K562 (cell line): ENCODE data around the gene CNGB1. TPM values are rescaled to one million over a fixed set of nuclear protein-coding genes. Genes with fewer than 3 reads are reported as not detected.

Experiments
- ATAC-seq: fragments of 200-7000 bp; cut with Tn5 transposase; 3 replicates; pipeline ENCODE4 v1.9.1; 2020; ENCODE audit warnings: moderate library complexity
- BruUV-seq: library from RNA; stranded (reverse); fragments of 400-500 nt; replicated peaks from 2 replicates; lab custom pipeline; 2021; lab: Mats Ljungman, UMichigan
- CTCF ChIA-PET: fragments of 300-600 bp; formaldehyde crosslinking; extraction: SDS; loops from one replicate; lab custom pipeline; 2021; ENCODE audit warnings: low intra/inter-chr PET ratio; lab: Yijun Ruan, JAX
- POLR2A ChIA-PET: fragments of 300-600, 350-650 bp; sonication (Branson Sonifier 250); formaldehyde crosslinking; extraction: SDS; loops from one replicate; lab custom pipeline; 2021; ENCODE audit warnings: antibody characterized with exemption, inconsistent platforms; lab: Yijun Ruan, JAX
- DNase-seq, 4 experiments: peaks; one replicate each; pipeline versions ENCODE4 v3.0.0 to v3.0.0-alpha.2; 2011 to 2018; ENCODE audit warnings: low spot score in 3 of 4, mixed read lengths in 3 of 4; ENCODE audit errors: extremely low read depth in 1 of 4
- FAIRE-seq: peaks from 2 replicates; lab custom pipeline; 2011; peaks lifted over from hg19 to GRCh38; lab: Jason Lieb, UNC
- H2AFZ ChIP-seq: 2 replicates; pipeline ENCODE4 v1.6.0; 2011; ENCODE audit warnings: low read depth, low read length, control low read depth, inconsistent platforms
- H3K27ac ChIP-seq: fragments of 200-600 bp; 3 replicates; pipeline ENCODE4 v1.8.0; 2011; ENCODE audit warnings: low read depth, mild to moderate bottlenecking, control low read depth, inconsistent platforms, low read length, moderate library complexity, mixed read lengths; ENCODE audit errors: extremely low read depth
- H3K27me3 ChIP-seq, 2 experiments: fragments of 300-600 bp in 1 of 2; 2 replicates in 1 of 2; 3 replicates in 1 of 2; pipeline versions ENCODE4 v1.6.0 to v1.8.0; 2011; ENCODE audit warnings: inconsistent platforms in 2 of 2, low read length in 2 of 2, mild to moderate bottlenecking in 1 of 2, mixed read lengths in 1 of 2, moderate library complexity in 1 of 2; ENCODE audit not compliant: control insufficient read depth in 2 of 2, insufficient read depth in 2 of 2
- H3K36me3 ChIP-seq: fragments of 300-600 bp; 3 replicates; pipeline ENCODE4 v1.8.0; 2011; ENCODE audit warnings: mild to moderate bottlenecking, low read length, inconsistent platforms; ENCODE audit not compliant: control insufficient read depth, insufficient read depth
- H3K4me1 ChIP-seq, 2 experiments: fragments of 200-600 bp in 1 of 2; replicated peaks in 1 of 2; 2 replicates in 1 of 2; 3 replicates in 1 of 2; pipeline versions ENCODE4 v1.5.1 to v1.8.0; 2011; ENCODE audit warnings: inconsistent platforms in 2 of 2, low read length in 2 of 2, mild to moderate bottlenecking in 1 of 2, mixed read lengths in 1 of 2, moderate library complexity in 1 of 2; ENCODE audit not compliant: control insufficient read depth in 2 of 2, insufficient read depth in 2 of 2
- H3K4me2 ChIP-seq: 2 replicates; pipeline ENCODE4 v1.6.1; 2011; ENCODE audit warnings: low read length, control low read depth, inconsistent platforms, mixed read lengths; ENCODE audit not compliant: insufficient read depth
- H3K4me3 ChIP-seq: fragments of 200-600 bp; sonication (generic), shearing (Covaris generic); 2 replicates; pipeline ENCODE4 v1.5.1; 2016; ENCODE audit warnings: control low read depth, inconsistent platforms
- H3K79me2 ChIP-seq: fragments of 200-600 bp; 3 replicates; pipeline ENCODE4 v1.8.0; 2011; ENCODE audit warnings: low read length, inconsistent platforms; ENCODE audit not compliant: control insufficient read depth, insufficient read depth
- H3K9ac ChIP-seq, 2 experiments: 2 replicates each; pipeline versions ENCODE4 v1.6.0 to v1.6.1; 2011; ENCODE audit warnings: low read depth in 2 of 2, low read length in 2 of 2, control low read depth in 1 of 2, inconsistent platforms in 1 of 2, mild to moderate bottlenecking in 1 of 2, mixed read lengths in 1 of 2; ENCODE audit not compliant: insufficient read depth in 1 of 2
- H3K9me1 ChIP-seq: one replicate; pipeline ENCODE4 v1.6.0; 2011; ENCODE audit warnings: inconsistent platforms, mild to moderate bottlenecking, low read length, moderate library complexity; ENCODE audit not compliant: control insufficient read depth, insufficient read depth
- H3K9me3 ChIP-seq: replicated peaks from 2 replicates; pipeline ENCODE4 v1.5.1; 2011; ENCODE audit warnings: low read depth, low read length, inconsistent platforms; ENCODE audit not compliant: control insufficient read depth, insufficient read depth
- H4K20me1 ChIP-seq: replicated peaks from 2 replicates; pipeline ENCODE4 v1.6.1; 2011; ENCODE audit warnings: low read length, inconsistent platforms, mixed read lengths; ENCODE audit not compliant: control insufficient read depth, insufficient read depth
- HDAC3 ChIP-seq: fragments of 450-650 bp; IDR thresholded peaks from 2 replicates; pipeline ENCODE4 v1.6.1; 2018; ENCODE audit warnings: borderline replicate concordance, mild to moderate bottlenecking, moderate library complexity; ENCODE audit not compliant: partially characterized antibody
- L3MBTL2 ChIP-seq: fragments of 450-650 bp; IDR thresholded peaks from 2 replicates; pipeline ENCODE4 v1.6.1; 2016; ENCODE audit warnings: mild to moderate bottlenecking, moderate library complexity
- ZFP30 ChIP-seq: fragments of 250-450 bp; sonication (Bioruptor Pico); IDR thresholded peaks from 2 replicates; pipeline ENCODE4 v1.8.0; 2022; ENCODE audit warnings: moderate library complexity, mild to moderate bottlenecking, inconsistent platforms, borderline replicate concordance
- ZKSCAN1 ChIP-seq: fragments of 150-350 bp; IDR thresholded peaks from 2 replicates; pipeline ENCODE4 v1.6.1; 2016; ENCODE audit warnings: low read depth, low read length
- ZNF143 ChIP-seq: sonication (generic); formaldehyde crosslinking; IDR thresholded peaks from 2 replicates; pipeline ENCODE4 v1.9.0; 2022; ENCODE audit warnings: mild to moderate bottlenecking, missing genetic modification reagents
- WGBS: fragments of 100-300 bp; shearing (Covaris generic); methylation state at CpG from one replicate; pipeline ENCODE4 v1.1.6; 2016; ENCODE audit warnings: low coverage, mixed read lengths; ENCODE audit not compliant: insufficient coverage; ENCODE audit errors: missing lambda C conversion rate; 5-methylcytosine and 5-hydroxymethylcytosine counted together
- in situ Hi-C: fragments of 300-500 bp; cut with MboI; formaldehyde crosslinking; loops from 4 replicates; pipeline ENCODE4 v1.15.0; 2018; ENCODE audit warnings: inconsistent platforms, mixed read lengths
- intact Hi-C: fragments of 100-400 bp; cut with micrococcal nuclease; formaldehyde crosslinking; loops from 2 replicates; pipeline ENCODE4 v1.14.2; 2022
- polyA plus RNA-seq, 8 experiments: library from polyadenylated mRNA; depleted of rRNA in 4 of 8; stranded (reverse) in 5 of 8; unstranded in 3 of 8; fragments of >200 nt; fragmentation: Nextera tagmentation in 2 of 8; fragmentation: Illumina TruSeq in 1 of 8; extraction: Ambion mirVana in 2 of 8; extraction: Trizol in 1 of 8; gene quantifications; 2 replicates each; pipeline versions ENCODE4 v1.2.1 to v1.2.3, GENCODE V29; 2011 to 2014; ENCODE audit warnings: inconsistent platforms in 1 of 8, missing spikeins in 1 of 8
- total RNA-seq, 7 experiments: library from RNA; depleted of rRNA in 6 of 7; stranded (reverse); fragments of >200 nt in 6 of 7; fragmentation: Illumina TruSeq in 2 of 7; extraction: Trizol in 2 of 7; gene quantifications; 2 replicates each; pipeline versions ENCODE4 v1.2.1 to v1.2.3, GENCODE V29; 2011 to 2021; ENCODE audit warnings: low replicate concordance in 1 of 7

CNGB1 gene
- total and polyA plus RNA-seq, 9 of the 15 experiments (the other 6 are each of a cell fraction or from before 2014, with no cell fraction given): not detected

- no peaks in the 10 kb centered on the region for H3K9me3 ChIP-seq
- H3K9me1 ChIP-seq: no peaks in the 10 kb centered on the region
- no peak for FAIRE-seq
- no peak for TF ChIP-seq ZKSCAN1
- TF ChIP-seq L3MBTL2: 0 out of 2 replicates have a peak, but pooled peaks have one; percentile 11
- no TSS peak for BruUV-seq
- H3K4me1 ChIP-seq: peaks cover 2 to 10% of the 10 kb centered on the region in 2 experiments; a peak in 3 of 5 replicates
- ATAC-seq: no peak
- H4K20me1 ChIP-seq: no peaks in the 10 kb centered on the region
- H3K36me3 ChIP-seq: no peaks in the 10 kb centered on the region
- in situ Hi-C loops (loop anchor here (5.0 kb wide), 1 partner anchor 98 kb away; the partner anchor contains the start of genes USB1 and ZNF319), intact Hi-C loops (loop anchor here (10.0 kb wide), 2 partner anchors 581 to 751 kb away; no protein-coding TSS in a partner anchor)
- peak overlapping the region; percentile 79 for H2AFZ ChIP-seq
- no peak overlapping the region for H3K4me3 ChIP-seq
- H3K27me3 ChIP-seq: peaks cover 25 to 68% of the 10 kb centered on the region in 2 experiments
- H3K4me2 ChIP-seq: no peak overlapping the region
- no peaks in the 10 kb centered on the region for H3K79me2 ChIP-seq
- WGBS: 29% methylated on average over 8 of the region's 8 CpGs
- no peak for DNase-seq
- H3K9ac ChIP-seq: no peak overlapping the region
- no peak overlapping the region for H3K27ac ChIP-seq
- POLR2A ChIA-PET: interaction anchor here (1.0 kb wide), 1 partner anchor 106 kb away, joined by 3 read pairs; no protein-coding TSS in a partner anchor
- CTCF ChIA-PET: no interaction called here
Measured at GRCh38 chr16:57904101-57904500, 66.8 kb downstream of the CNGB1 start.

- BruUV-seq: no TSS peak
- H3K9ac ChIP-seq: no peak overlapping the region; a peak in 1 of 4 replicates
- ChIA-PET POLR2A (no interaction called here), CTCF (no interaction called here)
- no peaks in the 10 kb centered on the region for H3K79me2 ChIP-seq
- 28% methylated on average over 17 of the region's 18 CpGs for WGBS
- H3K36me3 ChIP-seq: no peaks in the 10 kb centered on the region
- no peaks in the 10 kb centered on the region for H4K20me1 ChIP-seq
- peaks cover 25 to 64% of the 10 kb centered on the region in 2 experiments for H3K27me3 ChIP-seq
- no peak overlapping the region for H3K4me3 ChIP-seq
- in situ Hi-C loops: loop anchor here (5.0 kb wide), 1 partner anchor 99 kb away; the partner anchor contains the start of genes USB1 and ZNF319
- H3K27ac ChIP-seq: no peak overlapping the region
- TF ChIP-seq HDAC3 (no peak), ZFP30 (CRISPR knock-in tag) (no peak), ZNF143 (CRISPR knock-in tag) (peak; percentile 54; the same call in 1 of the 2 replicates)
- H3K9me3 ChIP-seq: no peaks in the 10 kb centered on the region
- DNase-seq (no peak), ATAC-seq (no peak), FAIRE-seq (no peak)
- H3K4me2 ChIP-seq: no peak overlapping the region
- no peaks in the 10 kb centered on the region for H3K9me1 ChIP-seq
- H3K4me1 ChIP-seq: peaks cover 2 to 10% of the 10 kb centered on the region in 2 experiments; a peak in 3 of 5 replicates
- intact Hi-C loops: loop anchor here (10.0 kb wide), 2 partner anchors 581 to 751 kb away; no protein-coding TSS in a partner anchor
- peak overlapping the region; percentile 79 for H2AFZ ChIP-seq
Measured at GRCh38 chr16:57903656-57904055, 67.3 kb downstream of the CNGB1 start.
